KBM-7 (cell line): ENCODE data around the gene TTC1.
"Not testable (repeated sequence)": the region's sequence is repeated elsewhere in the genome, so short reads cannot be mapped to it uniquely, and the experiment has no call there.

ENCODE experiments used
- DNase-seq: peaks from one replicate; pipeline ENCODE4 v3.0.0-alpha.2; 2015
- in situ Hi-C: fragments of 300-500 bp; cut with MboI; formaldehyde crosslinking; loops from 2 replicates; pipeline ENCODE4 v1.14.3; 2020; ENCODE audit warnings: low sequenced_read_pairs, low pct_unique_long_range_greater_than_20kb, mixed read lengths

The TTC1 gene

DNA sequence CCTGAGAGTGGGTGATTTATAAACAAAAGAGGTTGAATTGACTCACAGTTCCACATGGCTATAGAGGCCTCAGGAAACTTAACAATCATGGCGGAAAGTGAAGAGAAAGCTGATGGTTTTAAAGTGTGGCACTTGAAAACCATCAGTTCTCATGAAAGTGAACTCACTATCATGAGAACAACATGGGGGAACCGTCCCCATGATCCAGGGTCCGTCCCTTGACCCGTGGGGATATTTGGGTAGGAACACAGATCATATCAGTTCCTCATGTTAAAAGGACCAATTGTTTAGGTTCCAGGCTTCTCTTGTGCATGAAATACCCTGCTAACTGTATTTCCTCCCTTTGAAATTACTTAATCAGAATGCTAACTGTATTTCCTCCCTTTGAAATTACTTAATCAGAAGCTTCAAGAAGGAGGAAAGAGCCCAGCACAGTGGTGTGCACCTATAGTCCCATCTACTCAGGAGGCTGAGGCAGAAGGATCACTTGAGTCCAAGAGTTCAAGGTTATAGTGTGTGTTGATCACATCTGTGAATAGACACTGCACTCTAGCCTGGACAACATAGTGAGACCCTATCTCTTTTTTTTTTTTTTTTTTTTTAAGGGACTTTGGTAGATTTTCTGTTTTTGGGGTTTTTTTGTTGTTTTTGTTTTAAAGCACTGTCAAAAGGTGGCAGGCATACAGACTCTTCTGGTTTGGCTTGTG, 24.8 kb downstream of the TTC1 start:
- in situ Hi-C loops, result no loop called here
- no peak for DNase-seq

GRCh38 chr5:160036243-160036642, 27.3 kb downstream of the TTC1 start:
- in situ Hi-C loops, result no loop called here
- no peak for DNase-seq

DNA sequence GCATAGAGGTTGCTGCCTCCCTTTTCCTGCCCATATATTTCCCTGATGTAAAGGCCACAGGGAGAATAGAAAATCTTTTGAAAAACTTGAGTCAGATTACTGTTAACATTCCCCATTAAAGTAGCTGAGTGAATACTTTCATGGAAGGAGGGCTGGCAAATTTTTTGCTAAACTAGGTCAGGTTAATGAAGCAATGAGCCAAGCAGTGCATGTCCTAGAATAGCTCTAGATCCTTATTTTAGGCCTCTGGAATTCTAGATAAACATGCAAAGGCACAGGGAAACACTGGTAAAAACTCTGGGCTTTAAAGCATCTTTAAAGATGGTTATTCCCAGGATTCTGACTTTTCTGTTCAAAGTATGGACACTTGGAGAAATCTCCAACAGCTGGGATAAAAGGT, 27.9 kb downstream of the TTC1 start:
- in situ Hi-C loops, result no loop called here

DNA sequence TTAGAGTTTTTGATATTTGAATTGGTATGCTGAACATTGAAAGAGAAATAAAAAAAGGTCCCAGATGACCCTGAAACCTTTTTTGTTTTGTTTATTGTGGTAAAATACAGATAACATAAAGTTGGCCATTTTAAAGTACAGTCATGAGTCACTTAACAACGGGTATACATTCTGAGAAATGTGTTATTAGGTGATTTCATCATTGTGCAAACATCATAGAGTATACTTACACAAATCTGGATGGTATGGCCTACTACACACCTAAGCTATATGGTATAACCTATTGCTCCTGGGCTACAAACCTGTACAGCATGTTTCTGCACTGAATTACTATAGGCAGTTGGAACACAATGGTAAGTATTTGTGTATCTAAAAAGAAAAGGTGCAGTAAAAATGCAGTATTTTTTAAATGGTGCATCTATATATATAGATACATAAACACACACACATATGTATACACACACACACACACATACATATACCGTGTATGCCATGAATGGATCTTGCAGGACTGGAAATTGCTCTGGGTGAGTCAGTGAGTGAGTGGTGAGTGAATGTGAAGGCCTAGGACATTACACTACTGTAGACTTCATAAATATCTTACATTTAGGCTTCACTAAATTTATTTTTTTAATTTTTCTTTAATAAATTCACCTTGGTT, 31.0 kb downstream of the TTC1 start:
- in situ Hi-C loops, result no loop called here
- DNase-seq, result no peak

More for the DNA sequence above, 27.9 kb downstream of the TTC1 start:
- no peak for DNase-seq

DNA sequence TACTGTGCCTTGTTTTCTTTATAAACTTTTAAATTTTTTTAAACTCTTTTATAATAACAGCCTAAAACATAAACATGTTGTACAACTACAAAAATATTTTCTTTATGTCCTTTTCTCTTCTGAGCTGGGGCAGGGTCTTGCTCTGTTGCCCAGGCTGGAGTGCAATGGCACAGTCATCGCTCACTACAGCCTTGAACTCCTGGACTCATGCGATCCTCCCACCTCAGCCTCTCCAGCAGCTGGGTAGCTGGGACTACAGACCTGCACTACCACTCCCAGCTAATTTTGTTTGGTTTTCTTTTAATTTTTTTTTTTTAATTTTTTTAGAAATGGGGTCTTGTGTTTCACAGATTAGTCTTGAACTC, 31.5 kb downstream of the TTC1 start:
- no peak for DNase-seq
- in situ Hi-C loops, result no loop called here

GRCh38 chr5:160042671-160043070, 33.7 kb downstream of the TTC1 start:
- no peak for DNase-seq
- in situ Hi-C loops, result no loop called here

- in situ Hi-C loops, result no loop called here
- DNase-seq, result no peak
Measured at GRCh38 chr5:160044391-160044804, 35.5 kb downstream of the TTC1 start.

DNA sequence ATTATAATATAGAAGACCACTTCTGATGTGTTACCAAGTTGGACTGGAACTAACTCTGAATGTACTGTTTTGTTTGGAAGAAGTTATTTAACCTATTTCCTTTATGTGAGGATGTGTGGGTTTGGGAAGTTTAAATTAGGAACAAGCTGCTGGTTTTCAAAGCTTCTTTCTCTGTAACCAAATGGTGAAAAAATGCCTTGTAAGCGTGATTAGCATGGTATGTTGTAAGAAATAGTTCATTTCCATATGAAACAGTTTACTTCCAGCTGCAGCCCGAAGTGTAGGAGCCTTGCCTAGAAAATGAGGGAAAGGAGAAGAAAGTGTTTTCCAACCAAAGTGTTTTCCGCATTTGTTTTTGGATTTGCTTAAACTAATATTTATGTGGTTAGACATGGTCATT, 36.0 kb downstream of the TTC1 start:
- DNase-seq, result no peak
- in situ Hi-C loops, result no loop called here

DNA sequence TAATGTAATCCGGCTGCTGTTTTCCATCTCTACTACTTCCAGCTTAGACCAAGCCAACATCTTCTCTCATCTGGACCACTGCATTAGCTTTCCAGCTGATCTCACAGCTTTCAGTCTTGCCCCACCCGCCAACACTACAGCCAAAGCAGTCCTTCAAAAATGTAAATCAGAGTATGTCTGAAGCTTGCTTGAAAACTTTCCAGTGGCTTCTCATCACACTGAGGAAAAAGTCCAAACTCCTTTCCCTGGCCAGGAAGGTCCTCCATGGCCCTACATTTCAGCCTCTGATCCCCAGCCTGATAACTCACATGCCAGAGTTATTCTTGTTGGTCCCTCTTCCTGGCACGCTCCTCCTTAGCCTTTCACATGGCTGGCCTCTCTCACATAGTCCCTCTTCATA, 38.5 kb downstream of the TTC1 start:
- in situ Hi-C loops, result no loop called here
- no peak for DNase-seq

DNA sequence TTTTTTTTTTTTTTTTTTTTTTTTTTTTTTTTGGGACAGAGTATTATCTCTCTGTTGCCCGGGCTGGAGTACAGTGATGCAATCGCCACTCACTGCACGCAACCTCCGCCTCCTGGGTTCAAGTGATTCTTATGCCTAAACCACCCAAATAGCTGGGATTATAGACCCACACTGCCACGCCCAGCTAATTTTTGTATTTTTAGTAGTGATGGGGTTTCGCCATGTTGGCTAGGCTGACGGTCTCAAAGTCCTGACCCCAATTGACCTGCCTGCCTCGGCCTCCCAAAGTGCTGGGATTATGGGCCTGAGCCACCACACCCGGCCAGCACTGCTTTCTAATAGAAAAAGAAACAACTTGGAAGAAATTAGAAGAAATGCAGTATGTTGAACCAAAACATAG, 39.2 kb downstream of the TTC1 start:
- in situ Hi-C loops, result no loop called here

DNA sequence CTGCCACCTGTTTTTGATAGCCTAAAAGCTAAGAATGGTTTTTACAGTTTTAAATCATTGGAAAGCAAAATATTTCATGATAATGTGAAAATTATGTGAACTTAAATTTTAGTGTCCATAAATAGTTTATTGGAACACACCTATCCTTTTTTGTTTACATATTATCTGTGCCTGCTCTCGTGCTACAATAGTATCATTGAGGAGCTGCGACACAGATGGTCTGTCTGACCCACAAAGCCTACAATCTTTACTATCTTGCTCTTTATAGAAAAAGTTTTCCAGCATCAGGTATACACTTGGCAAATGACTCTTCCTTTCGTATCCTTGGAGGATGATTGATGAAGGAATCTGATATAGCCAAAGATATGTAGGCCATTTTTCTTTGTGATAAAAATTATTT, 40.2 kb downstream of the TTC1 start:
- DNase-seq, result no peak
- in situ Hi-C loops, result no loop called here

More for the DNA sequence above, 39.2 kb downstream of the TTC1 start:
- no peak for DNase-seq

DNA sequence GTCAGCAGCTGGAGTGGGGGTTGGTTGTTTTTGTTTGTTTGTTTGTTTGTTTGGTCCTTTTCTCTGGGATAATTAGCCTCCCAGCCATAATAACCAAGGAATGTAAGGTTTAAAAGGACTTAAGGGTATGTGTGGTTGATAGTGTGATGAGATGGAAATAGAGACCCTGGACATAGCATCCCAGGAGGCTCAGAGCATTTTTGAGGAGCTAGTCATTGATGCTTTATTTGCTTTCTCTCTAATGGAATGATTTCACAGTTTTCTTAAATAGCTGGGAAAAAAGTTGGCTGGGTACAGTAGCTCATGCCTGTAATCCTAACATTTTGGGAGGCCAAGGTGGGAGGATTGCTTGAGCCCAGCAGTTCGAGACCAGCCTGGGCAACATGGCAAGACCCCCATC, 45.1 kb downstream of the TTC1 start:
- in situ Hi-C loops, result no loop called here

GRCh38 chr5:160054831-160055230, 45.9 kb downstream of the TTC1 start:
- no peak for DNase-seq
- in situ Hi-C loops, result no loop called here

More for the DNA sequence above, 45.1 kb downstream of the TTC1 start:
- DNase-seq, result no peak

GRCh38 chr5:160057256-160057655, 48.3 kb downstream of the TTC1 start:
- in situ Hi-C loops, result no loop called here
- no peak for DNase-seq

GRCh38 chr5:160060001-160060400, 51.1 kb downstream of the TTC1 start:
- DNase-seq, result no peak
- in situ Hi-C loops, result no loop called here

DNA sequence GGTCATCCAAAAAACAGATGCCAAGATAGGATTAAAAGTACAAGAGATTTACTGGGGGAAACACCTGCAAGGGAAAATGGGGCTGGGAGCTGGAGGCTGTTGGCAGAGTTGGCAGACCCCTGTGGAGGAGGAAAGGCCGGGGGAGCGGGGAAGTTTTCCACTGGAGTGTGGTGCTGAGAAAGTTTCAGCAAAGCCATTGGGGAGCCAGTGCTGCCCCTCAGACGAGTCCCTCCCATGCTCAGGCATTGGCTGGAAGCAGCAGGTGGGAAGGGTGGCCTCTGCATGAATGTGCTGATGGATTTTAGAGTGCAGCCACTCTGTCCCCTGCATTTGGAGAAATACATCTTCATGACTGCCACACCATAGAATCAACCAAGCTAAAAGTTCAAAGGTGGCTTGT, 52.8 kb downstream of the TTC1 start:
- no peak for DNase-seq
- in situ Hi-C loops, result no loop called here

DNA sequence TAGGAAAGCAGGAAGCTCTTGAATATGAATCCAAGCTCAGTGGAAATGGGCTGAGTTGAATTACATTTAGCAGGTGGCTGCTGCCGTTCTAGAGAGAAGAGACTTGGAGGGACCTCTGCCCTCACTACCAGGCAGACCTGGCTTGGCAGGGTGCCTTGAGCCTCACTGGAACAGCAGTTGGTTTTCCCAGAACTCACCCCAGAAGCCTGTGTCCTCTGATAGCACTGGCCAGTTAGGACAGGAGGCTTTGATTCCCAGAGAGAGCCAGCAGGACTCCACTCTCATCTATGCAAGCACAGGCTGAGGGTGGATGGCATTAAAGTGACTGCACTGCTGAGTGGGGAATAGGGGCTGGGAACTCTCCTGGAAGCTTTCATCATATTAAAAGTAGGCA, 55.5 kb downstream of the TTC1 start:
- in situ Hi-C loops, result no loop called here
- DNase-seq, result no peak

DNA sequence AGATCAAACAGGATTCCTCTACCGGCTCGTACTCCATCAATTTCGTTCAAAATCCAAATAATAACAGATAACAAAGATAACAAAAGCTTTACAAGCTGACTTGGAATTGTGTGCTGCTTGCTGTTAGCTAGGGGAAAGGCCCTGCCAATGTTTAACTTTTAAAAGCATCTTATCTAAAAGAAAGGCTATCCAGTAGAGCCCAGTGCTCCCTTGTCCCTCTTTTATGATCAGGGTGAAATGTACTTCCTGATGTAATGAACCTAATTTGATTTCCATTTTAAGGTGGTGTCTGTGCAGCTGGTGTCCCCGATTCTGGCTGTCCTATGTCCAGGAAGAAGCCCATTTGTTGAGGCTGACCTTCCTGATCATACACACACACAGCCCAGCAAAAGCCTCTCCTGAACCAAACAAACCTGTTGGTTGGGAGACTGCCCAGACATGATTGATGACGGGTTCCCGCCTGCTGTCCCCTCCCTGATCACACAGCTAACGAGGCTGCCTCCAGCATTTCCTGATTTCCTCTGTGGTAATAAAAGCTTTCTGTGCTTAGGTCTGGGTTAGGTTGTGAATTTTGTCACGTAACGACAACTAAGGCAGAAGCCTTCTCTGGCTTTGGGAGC, 56.2 kb downstream of the TTC1 start:
- in situ Hi-C loops, result no loop called here
- DNase-seq, result no peak

DNA sequence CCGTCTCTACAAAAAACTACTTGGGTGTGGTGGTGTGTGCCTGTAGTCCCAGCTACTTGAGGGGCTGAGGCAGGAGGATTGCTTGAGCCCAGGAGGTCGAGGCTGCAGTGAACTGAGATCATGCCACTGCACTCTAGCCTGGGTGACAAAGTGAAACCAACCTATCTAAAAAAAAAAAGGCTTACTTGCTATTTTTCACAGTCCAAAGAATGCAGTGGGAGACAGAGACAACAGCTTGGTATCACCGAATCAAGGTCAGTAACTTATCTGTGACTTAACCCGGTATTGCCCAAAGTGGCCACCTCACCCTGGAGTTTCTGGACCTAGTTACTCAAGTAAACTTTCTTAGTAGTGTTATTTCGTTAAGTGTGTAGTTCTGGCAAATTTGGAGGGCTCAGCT, 60.2 kb downstream of the TTC1 start:
- in situ Hi-C loops, result not testable (repeated sequence)

GRCh38 chr5:160071516-160071915, 62.6 kb downstream of the TTC1 start:
- in situ Hi-C loops, result no loop called here
- DNase-seq, result peak; percentile 52

More for the DNA sequence above, 60.2 kb downstream of the TTC1 start:
- DNase-seq, result not testable (repeated sequence)

DNA sequence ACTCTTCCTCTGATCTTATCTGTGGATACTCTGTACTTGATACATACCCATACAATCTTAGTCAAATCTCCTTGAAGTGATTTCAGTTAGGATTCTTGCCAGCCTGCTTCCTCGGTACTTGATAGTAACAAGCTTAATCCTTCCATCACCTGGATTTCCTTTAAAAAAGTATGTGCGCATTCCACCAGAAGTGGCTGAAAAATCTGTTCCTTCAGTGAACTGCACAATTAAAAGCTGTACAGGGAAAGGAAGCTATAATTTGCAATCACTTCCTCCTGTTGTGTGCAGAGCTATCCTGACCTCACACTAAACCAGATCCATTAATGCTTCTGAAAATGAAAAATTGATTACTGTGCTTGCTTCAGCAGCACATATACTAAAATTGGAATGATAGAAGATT, 63.0 kb downstream of the TTC1 start:
- DNase-seq, result no peak
- in situ Hi-C loops, result no loop called here
